Stimulated activated CD8-positive, alpha-beta memory T cell treated with anti-CD3 and anti-CD28 coated beads, Interleukin-15, amount 100 ng/mL, for 4 hours (primary cell): ENCODE results near the gene MCUR1.
"Not testable (repeated sequence)": the region's sequence is repeated elsewhere in the genome, so short reads cannot be mapped to it uniquely, and the experiment has no call there.

Experiments used
- DNase-seq, 2 donors: peaks; one replicate each; pipeline ENCODE4 v3.0.0-alpha.2; 2020; ENCODE audit warnings: low read depth in 2 of 2

The MCUR1 gene

DNA sequence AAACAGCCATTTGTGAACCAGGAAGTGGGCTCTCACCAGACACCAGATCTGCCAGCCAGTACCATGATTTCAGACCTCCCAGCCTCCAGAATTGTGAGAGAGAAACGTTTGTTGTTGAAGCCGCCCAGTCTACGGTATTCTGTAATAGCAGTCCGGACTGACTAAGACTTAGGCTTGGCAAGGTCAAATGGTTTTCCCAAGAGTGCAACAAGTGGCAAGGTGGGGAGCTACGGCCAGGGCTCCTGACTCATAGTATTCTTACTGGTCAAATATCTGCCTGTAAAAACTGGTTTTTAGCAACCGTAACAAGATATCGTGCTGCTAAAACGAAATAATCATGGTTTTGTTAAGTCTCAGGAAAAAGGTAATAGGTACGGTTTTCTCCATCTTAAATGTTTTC lies 37.8 kb downstream of the MCUR1 start:
- DNase-seq, result no peak

- DNase-seq, result not testable (repeated sequence)
Observed at GRCh38 chr6:13775466-13775865, 38.9 kb downstream of the MCUR1 start.

DNA sequence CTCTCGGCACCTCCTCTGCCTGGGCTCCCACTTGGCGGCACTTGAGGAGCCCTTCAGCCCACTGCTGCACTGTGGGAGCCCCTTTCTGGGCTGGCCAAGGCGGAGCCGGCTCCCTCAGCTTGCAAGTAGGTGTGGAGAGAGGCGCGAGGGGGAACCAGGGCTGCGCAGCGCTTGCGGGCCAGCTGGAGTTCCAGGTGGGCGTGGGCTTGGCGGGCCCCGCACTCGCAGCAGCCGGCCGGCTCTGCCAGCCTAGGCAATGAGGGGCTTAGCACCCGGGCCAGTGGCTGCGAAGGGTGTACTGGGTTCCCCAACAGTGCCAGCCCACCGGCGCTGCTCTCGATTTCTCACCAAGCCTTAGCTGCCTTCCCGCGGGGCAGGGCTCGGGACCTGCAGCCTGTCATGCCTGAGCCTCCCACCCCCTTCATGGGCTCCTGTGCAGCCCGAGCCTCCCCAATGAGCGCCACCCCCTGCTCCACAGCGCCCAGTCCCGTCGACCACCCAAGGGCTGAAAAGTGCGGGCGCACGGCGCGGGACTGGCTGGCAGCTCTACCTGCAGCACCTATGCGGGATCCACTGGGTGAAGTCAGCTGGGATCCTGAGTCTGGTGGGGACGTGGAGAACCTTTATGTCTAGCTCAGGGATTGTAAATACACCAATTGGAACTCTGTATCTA lies 41.9 kb downstream of the MCUR1 start:
- not testable (repeated sequence) for DNase-seq

DNA sequence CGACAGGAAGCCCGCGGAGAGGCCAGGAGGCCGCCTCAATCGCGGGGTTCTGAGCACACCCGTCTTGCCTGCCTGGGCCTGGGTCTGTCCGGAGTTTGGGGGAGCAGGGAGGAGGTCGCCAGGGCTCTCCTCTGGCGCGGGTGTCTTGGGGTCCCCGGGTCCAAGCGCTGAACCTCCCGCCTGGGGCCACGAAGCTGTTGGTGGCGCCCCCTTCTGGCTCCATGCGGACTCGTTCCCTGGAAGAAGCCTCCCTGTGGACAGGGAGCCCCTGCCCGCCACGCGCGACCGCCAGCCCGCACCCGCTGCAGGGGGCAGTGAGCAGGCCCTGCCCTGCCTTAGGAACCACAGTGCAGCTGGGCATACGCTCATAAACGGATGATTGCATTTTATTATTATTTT lies 44.7 kb downstream of the MCUR1 start:
- no peak for DNase-seq

GRCh38 chr6:13769034-13769654 lies 45.2 kb downstream of the MCUR1 start:
- no peak for DNase-seq

DNA sequence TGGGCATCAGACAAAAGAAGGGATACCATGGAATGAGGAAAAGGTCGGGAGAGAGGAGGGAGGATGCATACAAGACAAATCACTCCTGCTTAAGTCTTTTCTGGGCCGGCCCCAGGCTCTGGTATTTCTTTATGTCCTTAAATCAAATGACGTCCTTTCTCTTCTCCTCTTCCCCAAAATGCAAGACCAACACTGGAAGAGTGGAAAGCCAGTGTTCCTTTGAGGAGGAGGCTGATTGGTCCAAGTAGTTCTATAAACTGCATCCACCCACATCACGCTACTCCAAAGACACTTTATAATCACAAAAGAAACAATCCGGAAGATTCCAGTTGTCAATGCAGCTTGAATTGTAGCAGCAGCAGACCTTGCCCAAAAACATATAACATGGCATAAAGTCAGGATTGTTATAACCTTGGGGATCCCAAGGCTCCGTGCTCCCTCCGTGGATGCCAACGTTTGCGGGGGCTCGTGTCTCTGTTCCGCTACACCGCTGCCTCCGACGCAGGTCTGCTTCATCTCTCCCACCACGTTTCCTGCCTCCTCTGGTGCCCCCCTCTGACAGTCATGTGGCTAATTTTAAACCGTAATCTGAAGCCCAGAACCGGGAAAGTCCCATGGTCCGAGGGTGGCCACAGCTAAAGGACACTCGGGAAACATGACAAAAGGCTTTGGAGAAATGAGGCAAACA lies 47.1 kb downstream of the MCUR1 start:
- peak; percentile 11 to 26 for DNase-seq

GRCh38 chr6:13766201-13766634 lies 48.1 kb downstream of the MCUR1 start:
- no peak for DNase-seq

- DNase-seq, result no peak
Observed at GRCh38 chr6:13765570-13765969, 48.8 kb downstream of the MCUR1 start.

DNA sequence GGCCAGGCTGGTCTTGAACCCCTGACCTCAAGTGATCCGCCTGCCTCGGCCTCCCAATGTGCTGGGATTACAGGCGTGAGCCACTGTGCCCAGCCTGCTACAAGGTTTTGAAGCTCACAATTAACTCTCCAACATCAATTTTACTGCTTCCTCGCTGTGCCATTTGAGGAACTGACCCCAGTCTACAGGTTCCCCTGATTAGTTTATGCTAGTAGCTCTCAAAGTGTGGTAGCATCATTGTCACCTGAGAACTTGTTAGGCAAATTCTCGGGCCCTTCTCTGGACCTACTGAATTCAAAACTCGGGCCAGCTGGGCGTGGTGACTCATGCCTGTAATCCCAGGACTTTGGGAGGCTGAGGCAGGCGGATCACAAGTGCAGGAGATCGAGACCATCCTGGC lies 49.4 kb downstream of the MCUR1 start:
- DNase-seq, result no peak

GRCh38 chr6:13763740-13764381 lies 50.5 kb downstream of the MCUR1 start:
- no peak for DNase-seq

GRCh38 chr6:13762611-13763441 lies 51.5 kb downstream of the MCUR1 start:
- no peak for DNase-seq

DNA sequence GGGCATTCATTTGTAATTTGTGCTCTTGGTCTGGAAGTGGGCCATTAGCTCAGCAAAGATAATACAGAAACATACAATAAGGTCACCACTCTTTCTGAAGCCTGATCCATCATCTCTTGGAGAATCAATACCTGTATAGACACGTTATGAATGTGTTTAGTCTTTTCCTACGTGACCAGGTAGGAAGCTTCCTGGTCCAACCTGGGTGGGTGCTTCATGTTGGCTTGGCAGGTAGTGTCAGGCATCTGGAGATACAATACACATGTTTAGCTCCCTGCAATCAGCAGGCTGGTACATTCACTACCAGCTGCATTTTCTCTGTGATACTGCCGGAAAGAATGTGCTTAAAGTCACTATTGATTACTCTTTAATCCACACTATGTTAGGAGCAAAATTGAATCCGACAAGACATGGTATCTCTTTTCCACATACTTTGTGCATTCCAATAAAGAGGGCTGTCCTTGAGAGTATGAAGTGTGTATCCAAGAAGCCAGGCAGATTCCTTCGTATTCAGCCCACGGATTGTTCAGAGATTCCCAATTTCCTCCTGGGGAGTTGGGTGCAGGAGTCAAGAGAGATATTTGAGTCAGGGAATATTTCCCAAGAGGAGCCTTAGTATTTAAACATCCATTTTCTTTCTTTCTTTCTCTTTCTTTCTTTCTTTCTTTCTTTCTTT lies 52.9 kb downstream of the MCUR1 start:
- no peak for DNase-seq

- no peak for DNase-seq
Observed at GRCh38 chr6:13760307-13761304, 53.8 kb downstream of the MCUR1 start.

- no peak for DNase-seq
Observed at GRCh38 chr6:13759025-13759424, 55.3 kb downstream of the MCUR1 start.

DNA sequence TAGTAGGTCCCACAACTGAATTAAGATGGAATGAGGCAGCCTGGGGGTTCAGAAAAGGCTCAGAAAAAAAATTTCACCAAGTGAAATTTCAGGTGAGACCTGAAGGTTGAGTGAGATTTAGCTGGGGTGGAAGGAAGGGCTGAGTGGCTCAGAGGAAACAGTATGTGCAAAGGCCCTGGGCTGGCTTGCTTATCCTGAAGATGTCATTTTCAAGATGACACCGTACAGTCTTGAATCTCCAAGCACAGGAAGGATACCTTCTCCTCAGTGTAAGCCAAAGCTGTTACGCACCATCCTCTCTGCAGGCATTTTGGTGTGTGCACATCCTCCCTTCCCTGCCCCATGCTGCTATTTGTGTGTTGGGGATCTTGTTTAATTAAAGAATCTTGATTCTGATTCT lies 59.7 kb downstream of the MCUR1 start:
- no peak for DNase-seq

GRCh38 chr6:13743736-13744127 lies 70.6 kb downstream of the MCUR1 start:
- DNase-seq, result no peak

DNA sequence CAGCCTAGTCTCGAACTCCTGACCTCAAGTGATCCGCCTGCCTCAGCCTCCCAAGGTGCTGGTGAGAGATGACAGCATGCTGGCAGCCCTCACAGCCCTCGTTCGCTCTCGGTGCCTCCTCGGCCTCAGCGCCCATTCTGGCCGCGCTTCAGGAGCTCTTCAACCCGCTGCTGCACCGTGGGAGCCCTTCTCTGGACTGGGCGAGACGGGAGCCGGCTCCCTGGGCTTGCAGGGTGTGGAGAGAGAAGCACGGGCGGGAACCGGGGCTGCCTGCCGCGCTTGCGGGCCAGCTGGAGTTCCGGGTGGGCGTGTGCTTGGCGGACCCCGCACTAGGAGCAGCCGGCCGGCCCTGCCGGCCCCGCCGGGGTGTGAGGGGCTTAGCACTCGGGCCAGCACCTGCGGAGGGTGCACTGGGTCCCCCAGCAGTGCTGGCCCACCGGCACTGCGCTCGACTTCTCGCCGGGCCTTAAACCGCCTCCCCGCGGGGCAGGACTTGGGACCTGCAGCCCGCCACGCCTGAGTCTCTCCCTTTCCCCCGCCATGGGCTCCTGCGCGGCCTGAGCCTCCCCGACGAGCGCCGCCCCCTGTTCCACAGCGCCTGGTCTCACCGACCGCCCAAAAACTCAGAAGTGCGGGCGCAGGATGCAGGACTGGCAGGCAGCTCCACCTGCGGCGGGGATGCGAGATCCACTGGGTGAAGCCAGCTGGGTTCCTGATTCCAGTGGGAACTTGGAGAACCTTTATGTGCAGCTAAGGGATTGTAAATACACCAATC lies 71.2 kb downstream of the MCUR1 start:
- no peak for DNase-seq

DNA sequence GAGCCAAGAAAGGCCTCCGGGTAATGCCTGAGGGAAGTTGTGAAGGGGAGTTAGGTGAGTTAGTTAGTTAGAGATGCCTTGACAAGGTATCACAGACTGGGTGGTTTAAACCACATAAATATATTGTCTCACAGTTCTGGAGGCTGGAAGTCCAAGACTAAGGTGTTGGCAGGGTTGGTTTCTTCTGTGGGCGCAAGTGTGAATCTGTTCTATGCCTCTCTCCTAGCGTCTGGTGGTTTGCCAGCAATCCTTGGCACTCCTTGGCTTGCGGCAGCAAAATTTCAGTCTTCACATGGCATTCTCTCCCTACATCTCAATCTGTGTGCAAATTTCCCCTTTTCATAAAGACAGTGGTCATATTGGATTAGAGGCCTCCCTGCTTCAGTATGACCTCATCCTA lies 73.0 kb downstream of the MCUR1 start:
- no peak for DNase-seq
